Ammon's horn (tissue), 1 donor: ENCODE results near the gene GDF2.
A peak's percentile ranks its signal among the peaks of the same experiment; 100 is the strongest.

ENCODE experiments used
- DNase-seq: peaks from one replicate; pipeline ENCODE4 v3.0.0-alpha.2; 2016; ENCODE audit warnings: low spot score

The GDF2 gene

GRCh38 chr10:47311932-47312662, 10.2 kb upstream of the GDF2 start:
- peak; percentile 91 for DNase-seq

GRCh38 chr10:47312663-47312995, 9.6 kb upstream of the GDF2 start:
- no peak for DNase-seq

- no peak for DNase-seq
Measured at GRCh38 chr10:47314416-47314970, 7.8 kb upstream of the GDF2 start.

- DNase-seq = no peak
Measured at GRCh38 chr10:47315421-47315820, 6.8 kb upstream of the GDF2 start.

- DNase-seq = no peak
Measured at GRCh38 chr10:47316131-47316530, 6.1 kb upstream of the GDF2 start.

GRCh38 chr10:47317251-47317650, 5.0 kb upstream of the GDF2 start:
- no peak for DNase-seq

GRCh38 chr10:47318706-47319105, 3.5 kb upstream of the GDF2 start:
- no peak for DNase-seq

- DNase-seq = no peak
Measured at GRCh38 chr10:47319784-47320183, 2.5 kb upstream of the GDF2 start.

GRCh38 chr10:47320812-47321211, 1.4 kb upstream of the GDF2 start:
- no peak for DNase-seq

- DNase-seq = no peak
Measured at GRCh38 chr10:47321521-47322195, 596 bp upstream of the GDF2 start.

GRCh38 chr10:47323087-47323486, 833 bp downstream of the GDF2 start:
- DNase-seq = peak; percentile 33

- no peak for DNase-seq
Measured at GRCh38 chr10:47323636-47324296, 1.5 kb downstream of the GDF2 start.

GRCh38 chr10:47325303-47326291, 3.3 kb downstream of the GDF2 start:
- DNase-seq = no peak

GRCh38 chr10:47326306-47326926, 4.2 kb downstream of the GDF2 start:
- DNase-seq = no peak

GRCh38 chr10:47326927-47327330, 4.7 kb downstream of the GDF2 start:
- DNase-seq = no peak

- DNase-seq = no peak
Measured at GRCh38 chr10:47329855-47330254, 7.6 kb downstream of the GDF2 start.

GRCh38 chr10:47330366-47330765, 8.1 kb downstream of the GDF2 start:
- DNase-seq = no peak

- no peak for DNase-seq
Measured at GRCh38 chr10:47330804-47331203, 8.6 kb downstream of the GDF2 start.

- no peak for DNase-seq
Measured at GRCh38 chr10:47331491-47331890, 9.2 kb downstream of the GDF2 start.

GRCh38 chr10:47331954-47332353, 9.7 kb downstream of the GDF2 start:
- no peak for DNase-seq

- no peak for DNase-seq
Measured at GRCh38 chr10:47332371-47332770, 10.1 kb downstream of the GDF2 start.
